HepG2 (cell line): Measurements from ENCODE around the gene ATG13. TPM values are rescaled to one million over a fixed set of nuclear protein-coding genes. Genes with fewer than 3 reads are reported as not detected.

ENCODE experiments used
- ATAC-seq: fragments of 200-7000 bp; cut with Tn5 transposase; 3 replicates; pipeline ENCODE4 v1.9.1; 2020; ENCODE audit warnings: mild to moderate bottlenecking, moderate library complexity
- BruUV-seq: library from RNA; stranded (reverse); fragments of 400-500 nt; replicated peaks from 2 replicates; lab custom pipeline; 2021; lab: Mats Ljungman, UMichigan
- CTCF ChIA-PET: fragments of 300-600 bp; formaldehyde crosslinking; extraction: SDS; loops from one replicate; lab custom pipeline; 2021; ENCODE audit warnings: low total read pairs, inconsistent platforms, low intra/inter-chr PET ratio; lab: Yijun Ruan, JAX
- POLR2A ChIA-PET: fragments of 350-600 bp; sonication (Branson Sonifier 250); formaldehyde crosslinking; loops from one replicate; lab custom pipeline; 2020; ENCODE audit warnings: antibody characterized with exemption, inconsistent platforms; lab: Yijun Ruan, JAX
- DNase-seq: peaks from one replicate; pipeline ENCODE4 v3.0.0-alpha.2; 2015; ENCODE audit warnings: low spot score
- FAIRE-seq: peaks from 3 replicates; lab custom pipeline; 2011; peaks lifted over from hg19 to GRCh38; lab: Jason Lieb, UNC
- H2AFZ ChIP-seq: one replicate; pipeline ENCODE4 v1.6.1; 2011; ENCODE audit warnings: low read length, inconsistent platforms
- H3K27ac ChIP-seq: fragments of 300-600 bp; 3 replicates; pipeline ENCODE4 v1.8.0; 2011; ENCODE audit warnings: mixed run types, mild to moderate bottlenecking, mixed read lengths, low read length, inconsistent platforms; ENCODE audit not compliant: insufficient read depth; ENCODE audit errors: extremely low read length
- H3K27me3 ChIP-seq, 2 experiments: fragments of 200-600 bp in 1 of 2; 2 replicates in 1 of 2; 3 replicates in 1 of 2; pipeline versions ENCODE4 v1.6.0 to v1.8.0; 2011; ENCODE audit warnings: low read length in 2 of 2, mild to moderate bottlenecking in 2 of 2, moderate library complexity in 2 of 2, inconsistent platforms in 1 of 2; ENCODE audit not compliant: insufficient read depth in 2 of 2, control insufficient read depth in 1 of 2
- H3K36me3 ChIP-seq, 2 experiments: fragments of 200-600 bp in 1 of 2; replicated peaks in 1 of 2; 2 replicates in 1 of 2; 3 replicates in 1 of 2; pipeline versions ENCODE4 v1.5.1 to v1.8.0; 2011; ENCODE audit warnings: low read length in 2 of 2, inconsistent platforms in 1 of 2; ENCODE audit not compliant: insufficient read depth in 2 of 2, control insufficient read depth in 1 of 2
- H3K4me1 ChIP-seq: 2 replicates; pipeline ENCODE4 v1.5.1; 2012; ENCODE audit warnings: low read length, inconsistent platforms; ENCODE audit not compliant: insufficient read depth
- H3K4me2 ChIP-seq: 2 replicates; pipeline ENCODE4 v1.6.0; 2011; ENCODE audit warnings: low read depth, low read length, inconsistent platforms
- H3K4me3 ChIP-seq, 3 experiments: fragments of 200-600 bp in 1 of 3; sonication (generic), shearing (Covaris generic) in 1 of 3; replicated peaks in 1 of 3; 2 replicates each; pipeline ENCODE4 v1.5.1; 2011 to 2016; ENCODE audit warnings: low read length in 3 of 3, inconsistent platforms in 2 of 3, low read depth in 2 of 3, mild to moderate bottlenecking in 2 of 3, control low read depth in 1 of 3, mixed read lengths in 1 of 3; ENCODE audit not compliant: insufficient read depth in 1 of 3
- H3K79me2 ChIP-seq: one replicate; pipeline ENCODE4 v1.6.1; 2011; ENCODE audit warnings: low read length, inconsistent platforms; ENCODE audit not compliant: insufficient read depth
- H3K9ac ChIP-seq: 2 replicates; pipeline ENCODE4 v1.6.0; 2011; ENCODE audit warnings: mild to moderate bottlenecking, low read depth, low read length, inconsistent platforms; ENCODE audit not compliant: insufficient read depth
- H3K9me3 ChIP-seq: 2 replicates; pipeline ENCODE4 v1.5.1; 2012; ENCODE audit warnings: mild to moderate bottlenecking, low read length
- H4K20me1 ChIP-seq: 2 replicates; pipeline ENCODE4 v1.6.0; 2011; ENCODE audit warnings: inconsistent platforms, mild to moderate bottlenecking, low read length, moderate library complexity; ENCODE audit not compliant: insufficient read depth
- ATF7 ChIP-seq, 2 experiments: fragments of 450-650 bp in 1 of 2; sonication (generic) in 1 of 2; formaldehyde crosslinking in 1 of 2; IDR thresholded peaks; 2 replicates each; pipeline versions ENCODE4 v1.4.0 to v1.6.1; 2016 to 2020; ENCODE audit warnings: antibody characterized with exemption in 1 of 2, mild to moderate bottlenecking in 1 of 2, missing genetic modification reagents in 1 of 2
- SOX13 ChIP-seq, 3 experiments: fragments of 450-650 bp in 1 of 3; sonication (generic) in 1 of 3; formaldehyde crosslinking in 1 of 3; IDR thresholded peaks in 2 of 3; conservative IDR thresholded peaks in 1 of 3; 2 replicates each; pipeline versions ENCODE4 v1.5.0 to v1.6.1; 2016 to 2020; ENCODE audit warnings: antibody characterized with exemption in 1 of 3, mild to moderate bottlenecking in 1 of 3, missing compliant biosample characterization in 1 of 3, missing genetic modification reagents in 1 of 3, moderate library complexity in 1 of 3
- ZBTB40 ChIP-seq, 2 experiments: fragments of 450-650 bp in 1 of 2; sonication (generic) in 1 of 2; formaldehyde crosslinking in 1 of 2; IDR thresholded peaks; 2 replicates each; pipeline versions ENCODE4 v1.6.1 to v1.8.0; 2016 to 2022; ENCODE audit warnings: antibody characterized with exemption in 1 of 2, mild to moderate bottlenecking in 1 of 2, missing genetic modification reagents in 1 of 2
- WGBS: methylation state at CpG from one replicate; pipeline ENCODE4 v1.1.6; 2017; ENCODE audit warnings: low lambda C conversion rate; 5-methylcytosine and 5-hydroxymethylcytosine counted together
- in situ Hi-C: cut with HindIII; loops from 2 replicates; pipeline ENCODE4 v1.10.0; 2017; ENCODE audit warnings: low pct_unique_long_range_greater_than_20kb; ENCODE audit not compliant: extremely low pct_ligation_motif_present
- intact Hi-C: fragments of 100-400 bp; cut with micrococcal nuclease; formaldehyde crosslinking; loops from one replicate; pipeline ENCODE4 v1.10.0; 2022; ENCODE audit not compliant: unreplicated experiment
- polyA plus RNA-seq, 8 experiments: library from polyadenylated mRNA; depleted of rRNA in 3 of 8; stranded (reverse) in 7 of 8; unstranded in 1 of 8; fragments of >200 nt; fragmentation: Illumina TruSeq in 4 of 8; extraction: Trizol in 4 of 8; gene quantifications; 2 replicates each; pipeline versions ENCODE4 v1.2.1 to v1.2.3, GENCODE V29; 2011 to 2016; ENCODE audit warnings: low read depth in 4 of 8, missing spikeins in 1 of 8, mixed read lengths in 1 of 8; ENCODE audit not compliant: insufficient read depth in 1 of 8
- total RNA-seq, 5 experiments: library from RNA; depleted of rRNA; stranded (reverse); fragments of >200 nt; fragmentation: Illumina TruSeq; extraction: Trizol; gene quantifications; 2 replicates each; pipeline ENCODE4 v1.2.3, GENCODE V29; 2016; ENCODE audit warnings: low read depth in 1 of 5
- TF ChIP-seq, protein P1 (sequence below): sonication (generic); formaldehyde crosslinking; IDR thresholded peaks from 2 replicates; pipeline ENCODE4 v1.4.0; 2020; ENCODE audit warnings: mild to moderate bottlenecking, missing genetic modification reagents

The ATG13 gene
- total and polyA plus RNA-seq, 2 of the 13 experiments (the other 11 are each of a cell fraction or from before 2014, with no cell fraction given): 55.0 to 77.3 TPM

- TF ChIP-seq ZBTB40 (IDR thresholded peaks at IDR 0.05): no peak
- no peak for TF ChIP-seq ZBTB40 (CRISPR knock-in tag; IDR thresholded peaks at IDR 0.05)
Measured at GRCh38 chr11:46643986-46644385, 26.6 kb downstream of the ATG13 start (continued).

GRCh38 chr11:46649180-46649738 is 31.9 kb downstream of the ATG13 start:
- 97% methylated on average over 2 of the region's 2 CpGs for WGBS
- Histone ChIP-seq H2AFZ (no peak overlapping the region), H4K20me1 (no peaks in the 10 kb centered on the region), H3K27me3 (no peaks in the 10 kb centered on the region), H3K4me3 (no peak overlapping the region), H3K36me3 (peaks cover 20 to 75% of the 10 kb centered on the region in 2 experiments; a peak in 4 of 5 replicates), H3K9me3 (no peaks in the 10 kb centered on the region), H3K9ac (no peak overlapping the region), H3K4me2 (no peak overlapping the region), H3K4me1 (peaks cover 10% of the 10 kb centered on the region), H3K79me2 (no peaks in the 10 kb centered on the region), H3K27ac (no peak overlapping the region)
- intact Hi-C loops: no loop called here
- TF ChIP-seq, protein P1, sequence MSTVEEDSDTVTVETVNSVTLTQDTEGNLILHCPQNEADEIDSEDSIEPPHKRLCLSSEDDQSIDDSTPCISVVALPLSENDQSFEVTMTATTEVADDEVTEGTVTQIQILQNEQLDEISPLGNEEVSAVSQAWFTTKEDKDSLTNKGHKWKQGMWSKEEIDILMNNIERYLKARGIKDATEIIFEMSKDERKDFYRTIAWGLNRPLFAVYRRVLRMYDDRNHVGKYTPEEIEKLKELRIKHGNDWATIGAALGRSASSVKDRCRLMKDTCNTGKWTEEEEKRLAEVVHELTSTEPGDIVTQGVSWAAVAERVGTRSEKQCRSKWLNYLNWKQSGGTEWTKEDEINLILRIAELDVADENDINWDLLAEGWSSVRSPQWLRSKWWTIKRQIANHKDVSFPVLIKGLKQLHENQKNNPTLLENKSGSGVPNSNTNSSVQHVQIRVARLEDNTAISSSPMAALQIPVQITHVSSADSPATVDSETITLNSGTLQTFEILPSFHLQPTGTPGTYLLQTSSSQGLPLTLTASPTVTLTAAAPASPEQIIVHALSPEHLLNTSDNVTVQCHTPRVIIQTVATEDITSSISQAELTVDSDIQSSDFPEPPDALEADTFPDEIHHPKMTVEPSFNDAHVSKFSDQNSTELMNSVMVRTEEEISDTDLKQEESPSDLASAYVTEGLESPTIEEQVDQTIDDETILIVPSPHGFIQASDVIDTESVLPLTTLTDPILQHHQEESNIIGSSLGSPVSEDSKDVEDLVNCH: no peak
- TF ChIP-seq SOX13 (IDR thresholded peaks at IDR 0.05) (no peak), SOX13 (CRISPR knock-in tag; conservative IDR thresholded peaks at IDR 0.05 in 1 of 2, IDR thresholded peaks at IDR 0.05 in 1 of 2) (0 out of 4 replicates have a peak, but pooled peaks of 1 of the 2 experiments have one; percentile 9), ATF7 (IDR thresholded peaks at IDR 0.05) (peak; percentile 33; the same call in 1 of the 2 replicates), ATF7 (CRISPR knock-in tag; IDR thresholded peaks at IDR 0.05) (no peak)
- POLR2A ChIA-PET: no interaction called here
- in situ Hi-C loops: no loop called here
- DNase-seq (peak; percentile 37), FAIRE-seq (no peak), ATAC-seq (no peak)
- CTCF ChIA-PET: no interaction called here
- no TSS peak for BruUV-seq
